OCI-LY1 (cell line): Measurements from ENCODE around the gene ZZZ3.

Experiments used
- CTCF ChIP-seq: fragments of 200-600 bp; sonication (generic), shearing (Covaris generic); IDR thresholded peaks from 2 replicates; pipeline ENCODE4 v1.5.1; 2017; ENCODE audit warnings: mild to moderate bottlenecking, antibody characterized with exemption, low read length, moderate library complexity, mixed read lengths
- EZH2 ChIP-seq: fragments of 200-600 bp; sonication (generic), shearing (Covaris generic); IDR thresholded peaks from 2 replicates; pipeline ENCODE4 v1.8.0; 2017; ENCODE audit warnings: borderline replicate concordance, mixed run types, mild to moderate bottlenecking, antibody characterized with exemption, low read length, moderate library complexity, mixed read lengths

- no peak for TF ChIP-seq CTCF
- TF ChIP-seq EZH2, result no peak
These were observed 2.3 kb downstream of the ZZZ3 start for GRCh38 chr1:77680173-77680572.
